T-helper 1 cell treated with Interleukin-12 subunit alpha and Interleukin-12 subunit beta and Interleukin-4 antibody, amounts not matched to agents 30 ng/mL and 1 ng/mL, for 36 hours (primary cell): Measurements from ENCODE around the gene RAD51B. TPM values are rescaled to one million over a fixed set of nuclear protein-coding genes. Genes with fewer than 3 reads are reported as not detected.

Experiments
- intact Hi-C: fragments of 100-400 bp; cut with micrococcal nuclease; formaldehyde crosslinking; loops from one replicate; pipeline ENCODE4 v1.15.1; 2024
- total RNA-seq: library from RNA; stranded (reverse); gene quantifications from 2 replicates; pipeline ENCODE4 v1.2.3, GENCODE V29; 2022

RAD51B gene
- total RNA-seq, 1 donor from 2014 or later: 24.4 TPM

DNA sequence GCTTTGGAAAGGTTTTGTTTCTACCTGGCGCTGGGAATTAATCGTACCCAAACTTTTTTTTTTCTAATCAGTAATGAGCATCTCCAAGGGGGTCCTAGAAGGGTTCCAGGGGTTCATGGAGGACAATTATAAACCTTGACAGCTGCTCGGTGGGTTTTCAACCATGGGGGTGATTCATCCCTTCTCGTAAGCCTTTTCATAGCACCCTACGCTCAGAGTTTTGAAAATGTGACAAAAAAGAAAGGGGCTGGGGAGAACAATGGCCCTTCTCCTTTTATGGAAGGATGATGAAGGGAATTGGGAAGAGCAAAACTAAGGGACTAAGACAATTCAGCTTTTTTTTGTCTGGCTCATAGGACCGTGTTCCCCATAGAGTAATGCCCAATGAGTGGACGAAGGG, 776.6 kb downstream of the RAD51B start:
- intact Hi-C loops: no loop called here

- intact Hi-C loops: no loop called here
Measured at GRCh38 chr14:68596701-68597100, 777.1 kb downstream of the RAD51B start.

DNA sequence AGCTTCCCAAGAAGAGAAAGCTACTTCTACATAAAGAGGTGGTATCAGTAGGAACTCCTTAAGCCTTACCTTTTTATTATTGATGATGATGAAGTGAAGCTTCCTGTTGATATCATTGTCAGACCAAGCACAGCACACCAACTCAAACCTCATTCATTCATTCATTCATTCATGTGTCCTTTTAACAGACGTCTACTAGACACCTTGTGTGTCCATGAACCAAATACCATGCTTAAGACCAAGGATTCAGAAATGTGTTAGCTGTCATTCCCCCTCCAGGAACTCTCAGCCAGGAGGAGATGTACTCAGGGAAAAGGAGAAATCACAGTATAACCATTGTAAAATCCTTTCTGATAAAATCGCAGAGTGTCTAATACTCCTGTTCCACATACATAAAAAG, 778.5 kb downstream of the RAD51B start:
- intact Hi-C loops: no loop called here

DNA sequence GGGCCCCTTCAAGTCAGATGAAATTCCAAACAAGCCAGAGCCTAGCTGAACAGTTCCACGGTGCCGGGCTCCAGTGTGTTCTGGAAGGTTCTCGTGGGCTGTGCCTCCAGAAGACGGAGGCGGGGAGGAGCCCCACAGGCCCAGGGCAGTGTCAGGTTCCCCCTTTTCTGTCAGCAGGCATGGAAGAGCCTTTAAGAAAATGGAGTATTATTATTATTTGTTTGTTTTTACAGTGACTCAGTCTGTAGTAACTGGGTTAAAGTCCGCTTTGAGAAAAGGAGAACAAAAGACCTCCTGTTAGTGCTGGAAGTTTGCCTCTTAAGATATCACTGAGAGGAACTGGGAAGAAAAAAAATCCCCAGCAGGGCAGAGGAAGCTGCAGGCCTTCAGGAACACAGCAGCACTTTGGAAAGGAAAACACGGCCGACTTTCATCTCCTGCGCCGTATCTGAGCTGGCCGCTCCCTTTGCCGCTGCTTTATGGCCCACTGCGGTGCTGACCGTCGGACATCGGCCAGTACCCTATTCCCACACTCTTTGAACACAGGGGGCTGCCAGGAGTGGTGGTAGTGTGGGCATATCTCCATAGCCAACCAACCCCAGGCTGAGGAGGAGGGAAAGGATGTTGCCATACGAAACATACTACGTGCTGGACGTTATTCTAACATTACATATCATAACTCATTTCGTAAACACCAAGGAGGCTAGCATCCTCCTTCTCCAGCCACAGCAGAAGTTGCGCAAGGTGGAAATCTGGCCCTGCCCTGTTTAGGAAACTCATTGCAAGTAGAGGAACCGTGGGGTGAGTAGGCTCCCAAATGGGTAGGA, 779.3 kb downstream of the RAD51B start:
- intact Hi-C loops: no loop called here

- intact Hi-C loops: no loop called here
Measured at GRCh38 chr14:68599896-68600610, 780.5 kb downstream of the RAD51B start.

DNA sequence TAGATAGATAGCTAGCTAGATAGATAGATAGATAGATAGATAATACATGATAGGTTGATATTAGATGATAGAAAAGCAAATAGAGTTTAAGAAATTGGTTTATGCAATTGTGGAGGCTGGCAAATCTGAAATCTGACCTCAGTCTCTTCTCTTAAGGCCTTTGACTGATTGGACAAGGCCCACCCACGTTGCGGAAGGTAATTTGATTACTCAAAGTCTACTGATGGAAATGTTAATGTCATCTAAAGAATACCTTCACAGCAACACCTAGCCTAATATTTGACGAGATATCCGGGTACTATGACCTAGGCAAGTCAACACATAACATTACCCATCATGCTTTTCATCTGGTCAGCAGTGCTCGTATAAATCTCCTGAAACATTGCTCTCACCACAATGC, 782.9 kb downstream of the RAD51B start:
- intact Hi-C loops: no loop called here

GRCh38 chr14:68603533-68604360, 784.2 kb downstream of the RAD51B start:
- intact Hi-C loops: no loop called here

DNA sequence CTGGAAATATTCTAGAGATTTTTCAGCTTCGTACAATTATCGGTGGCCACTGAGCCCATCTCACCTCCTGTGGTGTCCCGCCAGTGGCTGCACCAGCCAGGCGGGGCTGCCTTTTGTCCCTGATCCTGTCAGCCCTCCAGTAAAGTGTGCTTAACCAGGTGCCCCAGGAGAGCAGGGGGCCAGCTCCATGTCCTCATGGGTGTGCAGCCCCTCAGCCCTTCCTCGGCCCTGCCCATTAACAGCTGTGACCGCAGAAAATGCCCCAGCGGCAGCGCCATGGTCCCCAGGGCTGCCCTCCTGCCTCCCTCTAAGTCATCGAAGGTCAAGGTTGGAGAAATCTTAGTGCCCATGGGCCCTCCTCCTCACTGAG, 784.8 kb downstream of the RAD51B start:
- intact Hi-C loops: no loop called here

DNA sequence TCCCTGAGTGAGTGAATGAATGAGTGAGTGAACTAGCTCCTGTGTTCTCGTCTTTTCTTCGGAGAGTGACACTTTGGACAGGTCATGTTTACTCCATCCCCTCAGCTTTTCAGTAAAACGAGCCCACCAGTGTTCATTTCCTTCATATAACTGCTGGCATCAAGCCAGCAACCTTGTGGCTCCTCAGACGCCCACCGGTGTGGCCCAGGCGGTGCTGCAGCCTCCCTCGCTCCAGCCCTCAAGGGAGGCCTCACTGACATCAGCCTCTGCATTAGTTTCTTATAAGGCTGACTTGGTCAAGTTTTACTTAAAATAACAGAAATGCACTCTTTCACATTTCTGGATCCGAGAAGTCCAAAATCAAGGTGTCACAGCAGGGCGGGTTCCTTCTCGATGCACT, 785.2 kb downstream of the RAD51B start:
- intact Hi-C loops: no loop called here

DNA sequence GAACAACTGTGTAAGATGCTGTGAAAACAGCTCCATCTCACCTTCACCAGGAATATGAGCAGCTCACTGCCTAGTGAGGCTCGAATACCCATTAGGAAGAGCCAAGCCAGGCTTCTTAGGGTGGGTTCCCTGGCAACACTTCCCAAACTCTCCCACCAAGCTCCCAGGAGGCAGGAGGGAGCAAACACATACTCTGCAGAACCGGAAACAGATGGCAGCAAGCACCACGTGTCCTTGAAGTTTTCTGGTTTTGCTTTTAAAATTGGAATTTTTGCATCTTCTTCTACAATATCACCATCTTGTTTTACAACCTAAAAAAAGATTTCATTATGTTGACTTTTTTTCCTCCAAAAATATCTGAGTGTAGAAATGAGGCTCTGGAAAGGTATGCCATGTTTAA, 786.6 kb downstream of the RAD51B start:
- intact Hi-C loops: no loop called here

- intact Hi-C loops: no loop called here
Measured at GRCh38 chr14:68606644-68607043, 787.1 kb downstream of the RAD51B start.

GRCh38 chr14:68607081-68607866, 787.7 kb downstream of the RAD51B start:
- intact Hi-C loops: no loop called here

- intact Hi-C loops: no loop called here
Measured at GRCh38 chr14:68607867-68608573, 788.4 kb downstream of the RAD51B start.

DNA sequence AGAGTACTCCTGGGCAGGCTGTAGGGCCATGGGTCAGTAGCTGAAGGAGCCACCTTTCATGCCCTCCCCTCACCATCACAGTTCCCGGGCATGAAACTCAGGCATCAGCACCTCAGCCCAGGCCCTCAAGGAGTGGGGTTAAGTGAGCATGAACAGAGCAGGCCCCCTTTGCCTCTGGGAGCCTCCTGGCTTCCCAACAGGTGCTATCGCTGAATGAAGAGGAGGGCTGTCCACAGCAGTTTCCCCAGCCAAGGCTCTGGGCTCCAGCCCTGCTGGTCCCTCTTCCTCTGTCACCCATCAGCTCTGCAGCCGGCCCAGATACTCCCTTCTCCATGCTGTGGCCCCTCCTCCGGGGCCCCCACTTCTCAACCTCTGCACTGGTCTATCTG, 789.0 kb downstream of the RAD51B start:
- intact Hi-C loops: no loop called here

- intact Hi-C loops: no loop called here
Measured at GRCh38 chr14:68609012-68609411, 789.4 kb downstream of the RAD51B start.

DNA sequence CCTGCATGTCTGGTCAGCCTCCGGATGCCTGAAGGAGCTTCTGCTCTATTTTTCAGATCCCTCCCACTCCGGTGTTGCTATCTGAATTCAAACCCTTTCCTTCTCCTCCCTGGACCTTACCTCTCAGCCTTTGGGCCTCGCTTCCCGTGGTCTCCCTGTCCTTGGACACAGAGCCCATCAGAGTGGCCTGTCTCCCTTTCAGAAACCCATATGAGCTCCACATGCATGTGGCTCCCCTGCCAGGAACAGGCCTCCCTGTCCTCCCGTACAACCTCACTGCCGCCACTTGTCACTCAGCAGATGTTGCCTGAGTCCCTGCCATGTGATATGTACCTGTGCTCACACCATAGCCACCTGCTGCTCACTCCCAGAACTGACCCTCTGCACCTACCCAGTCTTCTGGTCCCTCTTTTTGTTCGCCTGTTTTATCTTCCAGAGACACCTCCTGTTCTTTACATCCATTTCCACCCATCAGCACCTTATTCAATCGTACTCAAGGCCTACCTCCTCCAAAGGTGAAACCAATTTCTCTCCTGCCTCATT, 790.7 kb downstream of the RAD51B start:
- intact Hi-C loops: no loop called here

DNA sequence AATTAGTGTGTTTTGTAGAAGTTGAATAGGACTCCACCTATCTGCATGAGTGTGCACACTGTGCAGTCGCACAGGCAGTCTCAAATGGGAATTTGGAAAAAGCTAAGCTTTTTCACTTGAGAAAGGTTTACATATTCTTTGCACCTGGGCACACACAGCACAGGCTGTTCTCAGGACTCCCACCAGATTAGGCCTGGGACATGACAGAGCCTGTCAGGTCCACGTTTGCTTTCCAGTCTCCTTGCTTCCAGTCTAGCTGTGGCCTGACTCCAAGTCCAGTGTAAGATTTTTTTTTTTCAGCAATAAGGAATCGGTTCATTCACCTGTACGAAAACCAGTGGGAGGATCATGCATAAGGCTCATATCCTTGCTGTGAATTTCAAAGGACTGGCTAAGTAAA, 792.0 kb downstream of the RAD51B start:
- intact Hi-C loops: no loop called here

- intact Hi-C loops: no loop called here
Measured at GRCh38 chr14:68612049-68612448, 792.5 kb downstream of the RAD51B start.

DNA sequence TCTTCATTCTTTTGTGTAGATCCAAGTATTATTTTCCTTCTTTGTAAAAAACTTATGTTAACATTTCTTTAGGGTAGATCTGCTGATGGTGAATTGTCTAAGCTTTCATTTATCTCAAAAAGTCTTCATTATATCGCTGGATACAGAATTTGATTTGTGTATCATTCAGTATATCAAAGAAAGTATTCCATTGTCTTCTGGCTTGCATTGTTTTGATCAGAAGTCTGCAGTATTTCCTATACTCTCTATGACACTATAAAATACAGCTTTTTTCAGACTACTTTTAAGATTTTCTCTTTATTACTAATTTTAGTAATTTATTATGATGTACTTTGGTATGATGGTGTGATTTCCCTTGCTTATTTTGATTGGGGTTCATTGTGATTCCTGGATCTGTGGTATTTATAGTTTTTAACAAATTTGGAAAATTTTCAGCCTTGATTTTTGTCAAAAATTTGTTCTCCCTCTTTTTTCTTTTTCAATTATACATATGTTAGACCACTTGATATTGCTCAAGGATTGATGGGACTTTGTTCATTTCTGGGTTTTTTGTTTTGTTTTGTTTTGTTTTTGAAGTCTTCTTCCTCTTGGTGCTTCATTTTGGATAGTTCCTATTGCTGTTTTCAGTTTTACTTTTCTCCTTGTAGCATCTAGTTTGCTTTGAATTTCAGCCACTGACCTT, 796.8 kb downstream of the RAD51B start:
- intact Hi-C loops: no loop called here
